K562 (cell line): Measurements from ENCODE around the gene CREB3L2. TPM values are rescaled to one million over a fixed set of nuclear protein-coding genes. Genes with fewer than 3 reads are reported as not detected.

Experiments
- ATAC-seq: fragments of 200-7000 bp; cut with Tn5 transposase; 3 replicates; pipeline ENCODE4 v1.9.1; 2020; ENCODE audit warnings: moderate library complexity
- BruUV-seq: library from RNA; stranded (reverse); fragments of 400-500 nt; replicated peaks from 2 replicates; lab custom pipeline; 2021; lab: Mats Ljungman, UMichigan
- CTCF ChIA-PET: fragments of 300-600 bp; formaldehyde crosslinking; extraction: SDS; loops from one replicate; lab custom pipeline; 2021; ENCODE audit warnings: low intra/inter-chr PET ratio; lab: Yijun Ruan, JAX
- POLR2A ChIA-PET: fragments of 300-600, 350-650 bp; sonication (Branson Sonifier 250); formaldehyde crosslinking; extraction: SDS; loops from one replicate; lab custom pipeline; 2021; ENCODE audit warnings: antibody characterized with exemption, inconsistent platforms; lab: Yijun Ruan, JAX
- DNase-seq, 4 experiments: peaks; one replicate each; pipeline versions ENCODE4 v3.0.0 to v3.0.0-alpha.2; 2011 to 2018; ENCODE audit warnings: low spot score in 3 of 4, mixed read lengths in 3 of 4; ENCODE audit errors: extremely low read depth in 1 of 4
- FAIRE-seq: peaks from 2 replicates; lab custom pipeline; 2011; peaks lifted over from hg19 to GRCh38; lab: Jason Lieb, UNC
- H2AFZ ChIP-seq: 2 replicates; pipeline ENCODE4 v1.6.0; 2011; ENCODE audit warnings: low read depth, low read length, control low read depth, inconsistent platforms
- H3K27ac ChIP-seq: fragments of 200-600 bp; 3 replicates; pipeline ENCODE4 v1.8.0; 2011; ENCODE audit warnings: low read depth, mild to moderate bottlenecking, control low read depth, inconsistent platforms, low read length, moderate library complexity, mixed read lengths; ENCODE audit errors: extremely low read depth
- H3K27me3 ChIP-seq, 2 experiments: fragments of 300-600 bp in 1 of 2; 2 replicates in 1 of 2; 3 replicates in 1 of 2; pipeline versions ENCODE4 v1.6.0 to v1.8.0; 2011; ENCODE audit warnings: inconsistent platforms in 2 of 2, low read length in 2 of 2, mild to moderate bottlenecking in 1 of 2, mixed read lengths in 1 of 2, moderate library complexity in 1 of 2; ENCODE audit not compliant: control insufficient read depth in 2 of 2, insufficient read depth in 2 of 2
- H3K36me3 ChIP-seq: fragments of 300-600 bp; 3 replicates; pipeline ENCODE4 v1.8.0; 2011; ENCODE audit warnings: mild to moderate bottlenecking, low read length, inconsistent platforms; ENCODE audit not compliant: control insufficient read depth, insufficient read depth
- H3K4me1 ChIP-seq, 2 experiments: fragments of 200-600 bp in 1 of 2; replicated peaks in 1 of 2; 2 replicates in 1 of 2; 3 replicates in 1 of 2; pipeline versions ENCODE4 v1.5.1 to v1.8.0; 2011; ENCODE audit warnings: inconsistent platforms in 2 of 2, low read length in 2 of 2, mild to moderate bottlenecking in 1 of 2, mixed read lengths in 1 of 2, moderate library complexity in 1 of 2; ENCODE audit not compliant: control insufficient read depth in 2 of 2, insufficient read depth in 2 of 2
- H3K4me2 ChIP-seq: 2 replicates; pipeline ENCODE4 v1.6.1; 2011; ENCODE audit warnings: low read length, control low read depth, inconsistent platforms, mixed read lengths; ENCODE audit not compliant: insufficient read depth
- H3K4me3 ChIP-seq: fragments of 200-600 bp; sonication (generic), shearing (Covaris generic); 2 replicates; pipeline ENCODE4 v1.5.1; 2016; ENCODE audit warnings: control low read depth, inconsistent platforms
- H3K79me2 ChIP-seq: fragments of 200-600 bp; 3 replicates; pipeline ENCODE4 v1.8.0; 2011; ENCODE audit warnings: low read length, inconsistent platforms; ENCODE audit not compliant: control insufficient read depth, insufficient read depth
- H3K9ac ChIP-seq, 2 experiments: 2 replicates each; pipeline versions ENCODE4 v1.6.0 to v1.6.1; 2011; ENCODE audit warnings: low read depth in 2 of 2, low read length in 2 of 2, control low read depth in 1 of 2, inconsistent platforms in 1 of 2, mild to moderate bottlenecking in 1 of 2, mixed read lengths in 1 of 2; ENCODE audit not compliant: insufficient read depth in 1 of 2
- H3K9me1 ChIP-seq: one replicate; pipeline ENCODE4 v1.6.0; 2011; ENCODE audit warnings: inconsistent platforms, mild to moderate bottlenecking, low read length, moderate library complexity; ENCODE audit not compliant: control insufficient read depth, insufficient read depth
- H3K9me3 ChIP-seq: replicated peaks from 2 replicates; pipeline ENCODE4 v1.5.1; 2011; ENCODE audit warnings: low read depth, low read length, inconsistent platforms; ENCODE audit not compliant: control insufficient read depth, insufficient read depth
- H4K20me1 ChIP-seq: replicated peaks from 2 replicates; pipeline ENCODE4 v1.6.1; 2011; ENCODE audit warnings: low read length, inconsistent platforms, mixed read lengths; ENCODE audit not compliant: control insufficient read depth, insufficient read depth
- ADNP ChIP-seq: fragments of 200-800 bp; sonication (Bioruptor generic); IDR thresholded peaks from 2 replicates; pipeline ENCODE4 v1.6.1; 2016; ENCODE audit warnings: missing genetic modification characterization, missing compliant biosample characterization
- CC2D1A ChIP-seq: fragments of 450-650 bp; IDR thresholded peaks from 2 replicates; pipeline ENCODE4 v1.6.1; 2017; ENCODE audit warnings: mild to moderate bottlenecking
- GABPB1 ChIP-seq: sonication (generic); formaldehyde crosslinking; IDR thresholded peaks from 2 replicates; pipeline ENCODE4 v1.8.0; 2022; ENCODE audit warnings: mild to moderate bottlenecking, missing genetic modification reagents
- JUND ChIP-seq, 2 experiments: IDR thresholded peaks; 2 replicates in 1 of 2; 3 replicates in 1 of 2; pipeline ENCODE4 v1.6.1; 2011; ENCODE audit warnings: borderline replicate concordance in 2 of 2, low read depth in 2 of 2, low read length in 2 of 2, improper control_type of control experiment in 1 of 2, missing biosample characterization in 1 of 2, missing genetic modification characterization in 1 of 2, missing genetic modification reagents in 1 of 2
- NFE2 ChIP-seq: IDR thresholded peaks from 2 replicates; pipeline ENCODE4 v1.6.1; 2014; ENCODE audit warnings: antibody characterized with exemption, low read depth
- NFXL1 ChIP-seq: fragments of 450-650 bp; formaldehyde crosslinking; IDR thresholded peaks from 2 replicates; pipeline ENCODE4 v1.4.0; 2021; ENCODE audit warnings: mild to moderate bottlenecking
- NR2F6 ChIP-seq: fragments of 450-650 bp; formaldehyde crosslinking; IDR thresholded peaks from 2 replicates; pipeline ENCODE4 v1.4.0; 2020; ENCODE audit warnings: mild to moderate bottlenecking
- PYGO2 ChIP-seq: fragments of 450-650 bp; IDR thresholded peaks from 2 replicates; pipeline ENCODE4 v1.6.1; 2016; ENCODE audit warnings: mild to moderate bottlenecking, missing genetic modification characterization, moderate library complexity, missing compliant biosample characterization
- SMARCC2 ChIP-seq: fragments of 450-650 bp; IDR thresholded peaks from 2 replicates; pipeline ENCODE4 v1.6.1; 2017; ENCODE audit warnings: antibody characterized with exemption, moderate library complexity, mild to moderate bottlenecking, low read depth
- SOX6 ChIP-seq: fragments of 450-650 bp; IDR thresholded peaks from 2 replicates; pipeline ENCODE4 v1.6.1; 2014; ENCODE audit warnings: mild to moderate bottlenecking
- TCF3 ChIP-seq: sonication (generic); formaldehyde crosslinking; IDR thresholded peaks from 2 replicates; pipeline ENCODE4 v1.4.0; 2020; ENCODE audit warnings: mild to moderate bottlenecking, missing genetic modification reagents
- TRIM24 ChIP-seq, 2 experiments: fragments of 450-650 bp; IDR thresholded peaks; 2 replicates each; pipeline ENCODE4 v1.6.1; 2016
- ZNF384 ChIP-seq: IDR thresholded peaks from 2 replicates; pipeline ENCODE4 v1.6.1; 2012; ENCODE audit warnings: low read depth, low read length, improper control_type of control experiment
- ZNF41 ChIP-seq: fragments of 250-450 bp; sonication (Bioruptor Pico); conservative IDR thresholded peaks from 2 replicates; pipeline ENCODE4 v1.4.0; 2020; ENCODE audit warnings: mild to moderate bottlenecking
- WGBS: fragments of 100-300 bp; shearing (Covaris generic); methylation state at CpG from one replicate; pipeline ENCODE4 v1.1.6; 2016; ENCODE audit warnings: low coverage, mixed read lengths; ENCODE audit not compliant: insufficient coverage; ENCODE audit errors: missing lambda C conversion rate; 5-methylcytosine and 5-hydroxymethylcytosine counted together
- in situ Hi-C: fragments of 300-500 bp; cut with MboI; formaldehyde crosslinking; loops from 4 replicates; pipeline ENCODE4 v1.15.0; 2018; ENCODE audit warnings: inconsistent platforms, mixed read lengths
- intact Hi-C: fragments of 100-400 bp; cut with micrococcal nuclease; formaldehyde crosslinking; loops from 2 replicates; pipeline ENCODE4 v1.14.2; 2022
- polyA plus RNA-seq, 8 experiments: library from polyadenylated mRNA; depleted of rRNA in 4 of 8; stranded (reverse) in 5 of 8; unstranded in 3 of 8; fragments of >200 nt; fragmentation: Nextera tagmentation in 2 of 8; fragmentation: Illumina TruSeq in 1 of 8; extraction: Ambion mirVana in 2 of 8; extraction: Trizol in 1 of 8; gene quantifications; 2 replicates each; pipeline versions ENCODE4 v1.2.1 to v1.2.3, GENCODE V29; 2011 to 2014; ENCODE audit warnings: inconsistent platforms in 1 of 8, missing spikeins in 1 of 8
- total RNA-seq, 7 experiments: library from RNA; depleted of rRNA in 6 of 7; stranded (reverse); fragments of >200 nt in 6 of 7; fragmentation: Illumina TruSeq in 2 of 7; extraction: Trizol in 2 of 7; gene quantifications; 2 replicates each; pipeline versions ENCODE4 v1.2.1 to v1.2.3, GENCODE V29; 2011 to 2021; ENCODE audit warnings: low replicate concordance in 1 of 7
- TF ChIP-seq, protein P1 (sequence below): sonication (generic); formaldehyde crosslinking; IDR thresholded peaks from 2 replicates; pipeline ENCODE4 v1.8.1; 2023; ENCODE audit warnings: mild to moderate bottlenecking, missing genetic modification reagents
- TF ChIP-seq, protein P2 (sequence below): fragments of 250-450 bp; sonication (Bioruptor Pico); IDR thresholded peaks from 2 replicates; pipeline ENCODE4 v1.8.0; 2022; ENCODE audit warnings: moderate library complexity, mild to moderate bottlenecking, inconsistent platforms

Gene CREB3L2
- total and polyA plus RNA-seq, 9 of the 15 experiments (the other 6 are each of a cell fraction or from before 2014, with no cell fraction given) = 7.1 to 45.6 (median 15.8) TPM

DNA sequence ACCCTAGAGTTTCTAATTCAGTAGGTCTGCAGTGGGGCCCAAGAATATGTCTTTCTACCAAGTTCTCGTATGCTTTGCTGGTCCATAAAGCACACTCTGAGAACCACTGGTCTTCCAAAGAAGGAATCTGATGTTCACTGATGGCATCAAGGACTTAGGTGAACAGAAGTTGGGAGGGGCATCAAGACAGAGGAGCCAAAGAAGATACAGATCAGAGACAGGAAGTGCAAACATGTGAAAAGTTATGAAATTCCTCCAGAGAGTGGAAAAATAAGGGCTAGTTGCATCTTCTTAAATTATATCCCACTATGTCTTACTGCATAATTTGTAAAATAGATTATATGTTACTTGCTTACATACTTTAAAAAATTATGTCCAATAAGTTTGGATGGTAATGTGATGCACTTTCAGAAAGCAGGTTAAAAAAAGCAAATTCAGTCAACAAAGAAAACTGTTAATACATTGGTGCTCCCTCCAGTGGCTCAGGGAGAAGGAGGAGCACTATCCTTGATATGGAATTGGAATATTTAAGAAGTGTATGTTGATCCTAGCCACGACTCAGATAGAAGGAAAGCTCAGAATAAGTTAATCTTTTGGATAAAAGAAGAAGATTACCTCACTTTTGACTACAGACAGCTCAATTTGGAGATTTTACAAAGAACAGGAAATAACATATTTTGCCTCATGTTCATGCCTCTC, 35.8 kb downstream of the CREB3L2 start (continued):
- TF ChIP-seq ZNF384 (no peak), ZNF41 (CRISPR knock-in tag) (no peak), PYGO2 (no peak), GABPB1 (CRISPR knock-in tag) (no peak), NR2F6 (CRISPR knock-in tag) (no peak)
- TF ChIP-seq, protein P1, sequence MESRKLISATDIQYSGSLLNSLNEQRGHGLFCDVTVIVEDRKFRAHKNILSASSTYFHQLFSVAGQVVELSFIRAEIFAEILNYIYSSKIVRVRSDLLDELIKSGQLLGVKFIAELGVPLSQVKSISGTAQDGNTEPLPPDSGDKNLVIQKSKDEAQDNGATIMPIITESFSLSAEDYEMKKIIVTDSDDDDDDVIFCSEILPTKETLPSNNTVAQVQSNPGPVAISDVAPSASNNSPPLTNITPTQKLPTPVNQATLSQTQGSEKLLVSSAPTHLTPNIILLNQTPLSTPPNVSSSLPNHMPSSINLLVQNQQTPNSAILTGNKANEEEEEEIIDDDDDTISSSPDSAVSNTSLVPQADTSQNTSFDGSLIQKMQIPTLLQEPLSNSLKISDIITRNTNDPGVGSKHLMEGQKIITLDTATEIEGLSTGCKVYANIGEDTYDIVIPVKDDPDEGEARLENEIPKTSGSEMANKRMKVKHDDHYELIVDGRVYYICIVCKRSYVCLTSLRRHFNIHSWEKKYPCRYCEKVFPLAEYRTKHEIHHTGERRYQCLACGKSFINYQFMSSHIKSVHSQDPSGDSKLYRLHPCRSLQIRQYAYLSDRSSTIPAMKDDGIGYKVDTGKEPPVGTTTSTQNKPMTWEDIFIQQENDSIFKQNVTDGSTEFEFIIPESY (CRISPR knock-in tag) = no peak

DNA sequence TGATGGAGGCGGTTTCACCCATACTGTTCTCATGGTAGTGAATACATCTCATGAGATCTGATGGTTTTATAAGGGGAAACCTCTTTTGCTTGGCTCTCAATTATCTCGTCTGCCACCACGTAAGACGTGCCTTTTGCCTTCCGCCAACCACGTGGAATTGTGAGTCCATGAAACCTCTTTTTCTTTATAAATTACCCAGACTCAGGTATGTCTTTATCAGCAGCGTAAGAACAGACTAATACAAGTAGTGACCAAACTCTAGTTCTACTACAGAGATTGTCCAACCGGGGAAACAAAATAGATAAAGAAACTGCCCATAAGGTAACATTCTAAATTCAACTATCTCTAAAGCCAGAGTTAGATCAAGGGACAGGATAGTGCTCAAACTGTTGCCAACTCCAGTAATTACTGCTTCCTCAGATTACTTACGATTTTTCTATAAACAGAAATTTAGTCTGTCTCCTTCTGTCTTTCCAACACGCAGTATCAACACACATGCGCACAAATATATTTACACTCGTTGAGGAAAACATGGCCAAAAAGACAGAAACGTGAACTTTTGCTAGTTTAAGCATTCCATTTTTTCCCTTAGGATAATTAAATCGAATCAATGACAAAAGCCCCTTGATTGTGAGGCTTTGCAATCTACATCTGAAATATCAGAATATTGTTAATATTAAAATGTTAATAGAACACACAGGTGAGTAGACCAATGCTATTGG, 36.9 kb downstream of the CREB3L2 start:
- peak overlapping the region; percentile 39 for H3K4me2 ChIP-seq
- peaks cover 49 to 75% of the 10 kb centered on the region in 2 experiments for H3K4me1 ChIP-seq
- H3K9me3 ChIP-seq = no peaks in the 10 kb centered on the region
- intact Hi-C loops (no loop called here), in situ Hi-C loops (loop anchor here (25.0 kb wide), 1 partner anchor 1397 kb away; the partner anchor contains the start of gene LUC7L2)
- no peaks in the 10 kb centered on the region for H3K9me1 ChIP-seq
- H3K27ac ChIP-seq = peak overlapping the region; percentile 82
- H3K4me3 ChIP-seq = no peak overlapping the region
- 13% methylated on average over 14 of the region's 14 CpGs for WGBS
- H3K9ac ChIP-seq = peak overlapping the region in 1 of 2 experiments; percentile 28; a peak in 2 of 4 replicates
- FAIRE-seq = no peak
- ATAC-seq = no peak
- H3K36me3 ChIP-seq = peaks cover 7% of the 10 kb centered on the region; the same call in 1 of the 3 replicates
- H2AFZ ChIP-seq = peak overlapping the region; percentile 26
- ChIA-PET POLR2A (interaction anchor here (0.7 kb wide), 1 partner anchor 583 kb away, joined by 3 read pairs; no protein-coding TSS in a partner anchor), CTCF (no interaction called here)
- H3K27me3 ChIP-seq = no peaks in the 10 kb centered on the region
- no peak for DNase-seq
- no peaks in the 10 kb centered on the region for H4K20me1 ChIP-seq
- H3K79me2 ChIP-seq = peaks cover 92% of the 10 kb centered on the region
- no TSS peak for BruUV-seq
- TF ChIP-seq ADNP (tag) (no peak), TRIM24 (IDR thresholded peaks at IDR 0.05) (peak; percentile 4 to 31; a peak in 1 of 4 replicates), CC2D1A (no peak), SOX6 (peak; percentile 52; the same call in 1 of the 2 replicates), TCF3 (peak; percentile 59), SMARCC2 (0 out of 2 replicates have a peak, but pooled peaks have one; percentile 33), JUND (IDR thresholded peaks at IDR 0.05; ENCODE audit: borderline replicate concordance, low read depth, low read length) (no peak), JUND (tag; IDR thresholded peaks at IDR 0.05; ENCODE audit: borderline replicate concordance, low read depth, low read length) (0 out of 3 replicates have a peak, but pooled peaks have one; percentile 55), NFXL1 (no peak), NFE2 (0 out of 2 replicates have a peak, but pooled peaks have one; percentile 21)
- TF ChIP-seq, protein P2, sequence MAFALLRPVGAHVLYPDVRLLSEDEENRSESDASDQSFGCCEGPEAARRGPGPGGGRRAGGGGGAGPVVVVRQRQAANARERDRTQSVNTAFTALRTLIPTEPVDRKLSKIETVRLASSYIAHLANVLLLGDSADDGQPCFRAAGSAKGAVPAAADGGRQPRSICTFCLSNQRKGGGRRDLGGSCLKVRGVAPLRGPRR (CRISPR knock-in tag) = no peak
